WTC11 (cell line): ENCODE results near the gene VAV2. TPM values are rescaled to one million over a fixed set of nuclear protein-coding genes. Genes with fewer than 3 reads are reported as not detected.

Experiments
- ATAC-seq: fragments of 200-7000 bp; cut with Tn5 transposase; 2 replicates; pipeline ENCODE4 v1.10.0; 2021; ENCODE audit warnings: mild to moderate bottlenecking, moderate library complexity
- CTCF ChIA-PET: fragments of 300-600 bp; sonication (Branson Sonifier 250); formaldehyde crosslinking; loops from one replicate; lab custom pipeline; 2021; ENCODE audit warnings: antibody characterized with exemption; lab: Charles Lee
- POLR2A ChIA-PET: fragments of 350-600 bp; sonication (Branson Sonifier 250); formaldehyde crosslinking; loops from one replicate; lab custom pipeline; 2021; ENCODE audit warnings: antibody characterized with exemption; lab: Charles Lee
- DNase-seq: peaks from one replicate; pipeline ENCODE4 v3.0.0; 2021; ENCODE audit warnings: low spot score
- H3K27ac Mint-ChIP-seq: 2 replicates; pipeline ENCODE4 v1.8.0; 2021; ENCODE audit warnings: mixed read lengths
- H3K27me3 Mint-ChIP-seq: 2 replicates; pipeline ENCODE4 v1.8.0; 2021; ENCODE audit warnings: low read depth, mild to moderate bottlenecking, moderate library complexity, mixed read lengths
- H3K36me3 Mint-ChIP-seq: 2 replicates; pipeline ENCODE4 v1.8.0; 2021; ENCODE audit warnings: mixed read lengths
- H3K4me1 Mint-ChIP-seq: 2 replicates; pipeline ENCODE4 v1.8.0; 2022; ENCODE audit warnings: mixed read lengths
- H3K4me3 Mint-ChIP-seq: 2 replicates; pipeline ENCODE4 v1.8.0; 2021; ENCODE audit warnings: mild to moderate bottlenecking, moderate library complexity, mixed read lengths
- H3K9me3 Mint-ChIP-seq: 2 replicates; pipeline ENCODE4 v1.8.0; 2021; ENCODE audit warnings: mixed read lengths
- CBFB ChIP-seq: sonication (generic); formaldehyde crosslinking; IDR thresholded peaks from 2 replicates; pipeline ENCODE4 v1.8.1; 2022; ENCODE audit warnings: mild to moderate bottlenecking, low read depth, missing genetic modification reagents
- CDX4 ChIP-seq: fragments of 250-450 bp; sonication (Bioruptor Pico); IDR thresholded peaks from 2 replicates; pipeline ENCODE4 v1.9.0; 2021; ENCODE audit warnings: moderate library complexity, mild to moderate bottlenecking, inconsistent platforms, borderline replicate concordance
- HMGA2 ChIP-seq: fragments of 250-450 bp; sonication (Bioruptor Pico); IDR thresholded peaks from 2 replicates; pipeline ENCODE4 v1.4.0; 2021; ENCODE audit warnings: mild to moderate bottlenecking, moderate library complexity
- IRF2 ChIP-seq: sonication (generic); formaldehyde crosslinking; IDR thresholded peaks from 2 replicates; pipeline ENCODE4 v1.8.0; 2022; ENCODE audit warnings: low read depth, missing genetic modification reagents, borderline replicate concordance
- JAZF1 ChIP-seq: fragments of 250-450 bp; sonication (Bioruptor Pico); IDR thresholded peaks from 2 replicates; pipeline ENCODE4 v1.9.0; 2021; ENCODE audit warnings: moderate library complexity, mild to moderate bottlenecking, inconsistent platforms
- NFYB ChIP-seq: sonication (generic); formaldehyde crosslinking; conservative IDR thresholded peaks from 2 replicates; pipeline ENCODE4 v1.8.0; 2022; ENCODE audit warnings: low read depth, missing genetic modification reagents
- PRRX2 ChIP-seq: fragments of 250-450 bp; sonication (Bioruptor Pico); IDR thresholded peaks from 2 replicates; pipeline ENCODE4 v1.8.0; 2021; ENCODE audit warnings: mild to moderate bottlenecking
- total RNA-seq: library from RNA; stranded (reverse); gene quantifications from 3 replicates; pipeline ENCODE4 v1.2.3, GENCODE V29; 2021
- TF ChIP-seq, protein P1 (sequence below): sonication (generic); formaldehyde crosslinking; IDR thresholded peaks from 2 replicates; pipeline ENCODE4 v1.8.1; 2023; ENCODE audit warnings: mild to moderate bottlenecking, missing genetic modification reagents, moderate library complexity
- TF ChIP-seq, protein P2 (sequence below): sonication (generic); formaldehyde crosslinking; IDR thresholded peaks from 2 replicates; pipeline ENCODE4 v1.8.1; 2022; ENCODE audit warnings: mild to moderate bottlenecking, moderate library complexity, missing genetic modification reagents
- TF ChIP-seq, protein P3 (sequence below): sonication (generic); formaldehyde crosslinking; IDR thresholded peaks from 2 replicates; pipeline ENCODE4 v1.8.1; 2023; ENCODE audit warnings: mild to moderate bottlenecking, moderate library complexity, missing genetic modification reagents
- TF ChIP-seq, protein P4 (sequence below): sonication (generic); formaldehyde crosslinking; IDR thresholded peaks from 2 replicates; pipeline ENCODE4 v1.8.1; 2022; ENCODE audit warnings: low read depth, missing genetic modification reagents, borderline replicate concordance
- TF ChIP-seq, protein P5 (sequence below): sonication (generic); formaldehyde crosslinking; IDR thresholded peaks from 2 replicates; pipeline ENCODE4 v1.8.0; 2022; ENCODE audit warnings: mild to moderate bottlenecking, missing genetic modification reagents
- TF ChIP-seq, protein P6 (sequence below): sonication (generic); formaldehyde crosslinking; IDR thresholded peaks from 2 replicates; pipeline ENCODE4 v1.8.0; 2022; ENCODE audit warnings: mild to moderate bottlenecking, missing genetic modification reagents
- TF ChIP-seq, protein P7 (sequence below): sonication (generic); formaldehyde crosslinking; IDR thresholded peaks from 2 replicates; pipeline ENCODE4 v1.8.1; 2022; ENCODE audit warnings: low read depth, mild to moderate bottlenecking, moderate library complexity, missing genetic modification reagents, borderline replicate concordance
- TF ChIP-seq, protein P8 (sequence below): fragments of 250-450 bp; sonication (Bioruptor Pico); IDR thresholded peaks from 2 replicates; pipeline ENCODE4 v1.9.0; 2021; ENCODE audit warnings: mild to moderate bottlenecking, borderline replicate concordance

VAV2 gene
- total RNA-seq, 1 experiment from 2014 or later = 39.7 TPM

DNA sequence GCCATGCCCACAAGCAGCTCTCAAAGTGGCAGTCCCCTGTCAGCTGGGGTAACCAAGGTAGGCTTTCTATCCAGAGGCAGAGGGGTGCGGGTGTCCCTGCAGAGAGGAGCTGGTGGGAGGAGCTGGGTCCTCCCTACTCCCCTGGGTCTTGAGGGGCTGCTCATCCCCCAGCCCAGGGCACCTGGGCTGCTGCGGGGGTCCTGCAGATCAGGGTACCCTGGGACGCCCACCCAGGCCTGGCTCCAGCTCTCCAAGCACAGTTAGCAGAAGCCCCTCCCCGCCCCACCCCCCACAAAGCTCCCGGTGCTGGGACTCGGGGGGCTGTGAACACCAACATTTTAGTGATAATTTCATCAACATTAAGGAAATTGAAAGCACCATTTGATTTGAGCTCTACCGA is 29.8 kb downstream of the VAV2 start:
- Mint-ChIP-seq H3K4me3 (no peak overlapping the region), H3K27ac (no peak overlapping the region), H3K4me1 (peaks cover 41% of the 10 kb centered on the region), H3K27me3 (no peaks in the 10 kb centered on the region), H3K36me3 (peaks cover 6% of the 10 kb centered on the region), H3K9me3 (peaks cover 8% of the 10 kb centered on the region)
- no peak for DNase-seq
- POLR2A ChIA-PET = interaction anchor here (1.0 kb wide), 1 partner anchor 29 kb away, joined by 4 read pairs; no protein-coding TSS in a partner anchor
- CTCF ChIA-PET = interaction anchor here (1.3 kb wide), 1 partner anchor 31 kb away, joined by 4 read pairs; no protein-coding TSS in a partner anchor
- TF ChIP-seq, protein P1, sequence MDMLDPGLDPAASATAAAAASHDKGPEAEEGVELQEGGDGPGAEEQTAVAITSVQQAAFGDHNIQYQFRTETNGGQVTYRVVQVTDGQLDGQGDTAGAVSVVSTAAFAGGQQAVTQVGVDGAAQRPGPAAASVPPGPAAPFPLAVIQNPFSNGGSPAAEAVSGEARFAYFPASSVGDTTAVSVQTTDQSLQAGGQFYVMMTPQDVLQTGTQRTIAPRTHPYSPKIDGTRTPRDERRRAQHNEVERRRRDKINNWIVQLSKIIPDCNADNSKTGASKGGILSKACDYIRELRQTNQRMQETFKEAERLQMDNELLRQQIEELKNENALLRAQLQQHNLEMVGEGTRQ = no peak
- TF ChIP-seq, protein P2, sequence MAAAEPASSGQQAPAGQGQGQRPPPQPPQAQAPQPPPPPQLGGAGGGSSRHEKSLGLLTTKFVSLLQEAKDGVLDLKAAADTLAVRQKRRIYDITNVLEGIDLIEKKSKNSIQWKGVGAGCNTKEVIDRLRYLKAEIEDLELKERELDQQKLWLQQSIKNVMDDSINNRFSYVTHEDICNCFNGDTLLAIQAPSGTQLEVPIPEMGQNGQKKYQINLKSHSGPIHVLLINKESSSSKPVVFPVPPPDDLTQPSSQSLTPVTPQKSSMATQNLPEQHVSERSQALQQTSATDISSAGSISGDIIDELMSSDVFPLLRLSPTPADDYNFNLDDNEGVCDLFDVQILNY (CRISPR knock-in tag) = no peak
- TF ChIP-seq, protein P3, sequence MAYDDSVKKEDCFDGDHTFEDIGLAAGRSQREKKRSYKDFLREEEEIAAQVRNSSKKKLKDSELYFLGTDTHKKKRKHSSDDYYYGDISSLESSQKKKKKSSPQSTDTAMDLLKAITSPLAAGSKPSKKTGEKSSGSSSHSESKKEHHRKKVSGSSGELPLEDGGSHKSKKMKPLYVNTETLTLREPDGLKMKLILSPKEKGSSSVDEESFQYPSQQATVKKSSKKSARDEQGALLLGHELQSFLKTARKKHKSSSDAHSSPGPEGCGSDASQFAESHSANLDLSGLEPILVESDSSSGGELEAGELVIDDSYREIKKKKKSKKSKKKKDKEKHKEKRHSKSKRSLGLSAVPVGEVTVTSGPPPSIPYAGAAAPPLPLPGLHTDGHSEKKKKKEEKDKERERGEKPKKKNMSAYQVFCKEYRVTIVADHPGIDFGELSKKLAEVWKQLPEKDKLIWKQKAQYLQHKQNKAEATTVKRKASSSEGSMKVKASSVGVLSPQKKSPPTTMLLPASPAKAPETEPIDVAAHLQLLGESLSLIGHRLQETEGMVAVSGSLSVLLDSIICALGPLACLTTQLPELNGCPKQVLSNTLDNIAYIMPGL = no peak
- TF ChIP-seq, protein P4, sequence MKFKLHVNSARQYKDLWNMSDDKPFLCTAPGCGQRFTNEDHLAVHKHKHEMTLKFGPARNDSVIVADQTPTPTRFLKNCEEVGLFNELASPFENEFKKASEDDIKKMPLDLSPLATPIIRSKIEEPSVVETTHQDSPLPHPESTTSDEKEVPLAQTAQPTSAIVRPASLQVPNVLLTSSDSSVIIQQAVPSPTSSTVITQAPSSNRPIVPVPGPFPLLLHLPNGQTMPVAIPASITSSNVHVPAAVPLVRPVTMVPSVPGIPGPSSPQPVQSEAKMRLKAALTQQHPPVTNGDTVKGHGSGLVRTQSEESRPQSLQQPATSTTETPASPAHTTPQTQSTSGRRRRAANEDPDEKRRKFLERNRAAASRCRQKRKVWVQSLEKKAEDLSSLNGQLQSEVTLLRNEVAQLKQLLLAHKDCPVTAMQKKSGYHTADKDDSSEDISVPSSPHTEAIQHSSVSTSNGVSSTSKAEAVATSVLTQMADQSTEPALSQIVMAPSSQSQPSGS (CRISPR knock-in tag) = no peak
- TF ChIP-seq NFYB (no peak), IRF2 (CRISPR knock-in tag) (no peak), HMGA2 (CRISPR knock-in tag) (no peak), CDX4 (CRISPR knock-in tag) (no peak), CBFB (CRISPR knock-in tag) (no peak), JAZF1 (CRISPR knock-in tag) (no peak), PRRX2 (CRISPR knock-in tag) (no peak)
- TF ChIP-seq, protein P5, sequence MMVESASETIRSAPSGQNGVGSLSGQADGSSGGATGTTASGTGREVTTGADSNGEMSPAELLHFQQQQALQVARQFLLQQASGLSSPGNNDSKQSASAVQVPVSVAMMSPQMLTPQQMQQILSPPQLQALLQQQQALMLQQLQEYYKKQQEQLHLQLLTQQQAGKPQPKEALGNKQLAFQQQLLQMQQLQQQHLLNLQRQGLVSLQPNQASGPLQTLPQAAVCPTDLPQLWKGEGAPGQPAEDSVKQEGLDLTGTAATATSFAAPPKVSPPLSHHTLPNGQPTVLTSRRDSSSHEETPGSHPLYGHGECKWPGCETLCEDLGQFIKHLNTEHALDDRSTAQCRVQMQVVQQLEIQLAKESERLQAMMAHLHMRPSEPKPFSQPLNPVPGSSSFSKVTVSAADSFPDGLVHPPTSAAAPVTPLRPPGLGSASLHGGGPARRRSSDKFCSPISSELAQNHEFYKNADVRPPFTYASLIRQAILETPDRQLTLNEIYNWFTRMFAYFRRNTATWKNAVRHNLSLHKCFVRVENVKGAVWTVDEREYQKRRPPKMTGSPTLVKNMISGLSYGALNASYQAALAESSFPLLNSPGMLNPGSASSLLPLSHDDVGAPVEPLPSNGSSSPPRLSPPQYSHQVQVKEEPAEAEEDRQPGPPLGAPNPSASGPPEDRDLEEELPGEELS (CRISPR knock-in tag) = no peak
- TF ChIP-seq, protein P6, sequence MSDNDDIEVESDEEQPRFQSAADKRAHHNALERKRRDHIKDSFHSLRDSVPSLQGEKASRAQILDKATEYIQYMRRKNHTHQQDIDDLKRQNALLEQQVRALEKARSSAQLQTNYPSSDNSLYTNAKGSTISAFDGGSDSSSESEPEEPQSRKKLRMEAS = no peak
- ATAC-seq = no peak

DNA sequence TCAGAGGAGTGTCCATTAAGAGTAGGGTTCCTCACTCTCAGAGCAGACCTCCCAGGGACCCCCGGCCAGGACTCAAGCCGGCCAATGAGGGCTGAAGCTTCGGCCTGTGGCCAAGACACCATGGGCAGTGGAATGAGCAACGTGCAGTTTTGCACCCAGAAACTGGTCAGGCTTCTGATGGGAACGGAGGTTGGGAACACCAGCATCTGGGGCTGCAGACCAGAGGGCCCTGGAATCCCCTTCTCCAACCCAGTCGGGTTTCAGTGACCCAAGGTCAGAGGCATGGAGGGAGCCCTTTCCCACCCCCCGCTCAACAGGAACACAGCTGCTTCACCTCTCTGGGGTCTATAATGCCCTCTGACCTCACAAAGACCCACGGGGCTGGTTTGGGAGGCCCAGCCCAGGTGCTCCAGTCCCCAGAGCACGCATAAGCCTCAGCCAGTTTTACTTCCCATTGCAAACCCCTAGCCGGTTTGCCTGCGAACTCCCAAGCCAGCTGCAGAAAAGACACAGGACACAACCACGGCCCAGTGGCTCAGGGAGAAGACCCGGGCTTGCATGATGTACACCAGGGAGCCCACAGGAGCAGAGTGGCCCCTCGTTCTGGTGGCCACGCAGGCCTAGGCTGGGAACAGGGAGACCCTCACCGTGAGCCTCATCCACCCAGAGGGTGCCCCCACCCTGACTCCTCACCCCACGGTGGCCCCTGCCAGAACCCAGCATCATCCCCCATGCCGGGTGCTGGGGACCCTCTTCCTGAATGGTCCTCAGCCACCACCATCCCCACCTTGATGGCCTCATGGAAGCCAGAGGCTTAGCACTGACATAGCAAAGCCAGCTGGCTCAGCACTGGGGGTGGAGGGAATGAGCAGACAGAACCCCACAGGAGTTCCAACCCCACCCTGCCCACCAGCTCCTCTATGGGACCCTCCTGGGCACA is 30.6 kb downstream of the VAV2 start:
- no peak overlapping the region for H3K4me3 Mint-ChIP-seq
- TF ChIP-seq, protein P7, sequence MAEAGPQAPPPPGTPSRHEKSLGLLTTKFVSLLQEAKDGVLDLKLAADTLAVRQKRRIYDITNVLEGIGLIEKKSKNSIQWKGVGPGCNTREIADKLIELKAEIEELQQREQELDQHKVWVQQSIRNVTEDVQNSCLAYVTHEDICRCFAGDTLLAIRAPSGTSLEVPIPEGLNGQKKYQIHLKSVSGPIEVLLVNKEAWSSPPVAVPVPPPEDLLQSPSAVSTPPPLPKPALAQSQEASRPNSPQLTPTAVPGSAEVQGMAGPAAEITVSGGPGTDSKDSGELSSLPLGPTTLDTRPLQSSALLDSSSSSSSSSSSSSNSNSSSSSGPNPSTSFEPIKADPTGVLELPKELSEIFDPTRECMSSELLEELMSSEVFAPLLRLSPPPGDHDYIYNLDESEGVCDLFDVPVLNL (CRISPR knock-in tag) = no peak
- TF ChIP-seq, protein P8, sequence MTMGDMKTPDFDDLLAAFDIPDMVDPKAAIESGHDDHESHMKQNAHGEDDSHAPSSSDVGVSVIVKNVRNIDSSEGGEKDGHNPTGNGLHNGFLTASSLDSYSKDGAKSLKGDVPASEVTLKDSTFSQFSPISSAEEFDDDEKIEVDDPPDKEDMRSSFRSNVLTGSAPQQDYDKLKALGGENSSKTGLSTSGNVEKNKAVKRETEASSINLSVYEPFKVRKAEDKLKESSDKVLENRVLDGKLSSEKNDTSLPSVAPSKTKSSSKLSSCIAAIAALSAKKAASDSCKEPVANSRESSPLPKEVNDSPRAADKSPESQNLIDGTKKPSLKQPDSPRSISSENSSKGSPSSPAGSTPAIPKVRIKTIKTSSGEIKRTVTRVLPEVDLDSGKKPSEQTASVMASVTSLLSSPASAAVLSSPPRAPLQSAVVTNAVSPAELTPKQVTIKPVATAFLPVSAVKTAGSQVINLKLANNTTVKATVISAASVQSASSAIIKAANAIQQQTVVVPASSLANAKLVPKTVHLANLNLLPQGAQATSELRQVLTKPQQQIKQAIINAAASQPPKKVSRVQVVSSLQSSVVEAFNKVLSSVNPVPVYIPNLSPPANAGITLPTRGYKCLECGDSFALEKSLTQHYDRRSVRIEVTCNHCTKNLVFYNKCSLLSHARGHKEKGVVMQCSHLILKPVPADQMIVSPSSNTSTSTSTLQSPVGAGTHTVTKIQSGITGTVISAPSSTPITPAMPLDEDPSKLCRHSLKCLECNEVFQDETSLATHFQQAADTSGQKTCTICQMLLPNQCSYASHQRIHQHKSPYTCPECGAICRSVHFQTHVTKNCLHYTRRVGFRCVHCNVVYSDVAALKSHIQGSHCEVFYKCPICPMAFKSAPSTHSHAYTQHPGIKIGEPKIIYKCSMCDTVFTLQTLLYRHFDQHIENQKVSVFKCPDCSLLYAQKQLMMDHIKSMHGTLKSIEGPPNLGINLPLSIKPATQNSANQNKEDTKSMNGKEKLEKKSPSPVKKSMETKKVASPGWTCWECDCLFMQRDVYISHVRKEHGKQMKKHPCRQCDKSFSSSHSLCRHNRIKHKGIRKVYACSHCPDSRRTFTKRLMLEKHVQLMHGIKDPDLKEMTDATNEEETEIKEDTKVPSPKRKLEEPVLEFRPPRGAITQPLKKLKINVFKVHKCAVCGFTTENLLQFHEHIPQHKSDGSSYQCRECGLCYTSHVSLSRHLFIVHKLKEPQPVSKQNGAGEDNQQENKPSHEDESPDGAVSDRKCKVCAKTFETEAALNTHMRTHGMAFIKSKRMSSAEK = no peak
- TF ChIP-seq, all 79 proteins: peak for 0
- no peaks in the 10 kb centered on the region for H3K27me3 Mint-ChIP-seq
- DNase-seq (no peak), ATAC-seq (no peak)
- ChIA-PET POLR2A (interaction anchor here (1.0 kb wide), 1 partner anchor 30 kb away, joined by 4 read pairs; no protein-coding TSS in a partner anchor), CTCF (interaction anchor here (1.2 to 1.3 kb wide), 2 partner anchors 30 to 219 kb away, joined by 3 to 4 read pairs; no protein-coding TSS in a partner anchor)
- peaks cover 8% of the 10 kb centered on the region for H3K9me3 Mint-ChIP-seq
- H3K27ac Mint-ChIP-seq = peak overlapping the region; percentile 49; the same call in 1 of the 2 replicates
- H3K4me1 Mint-ChIP-seq = peaks cover 46% of the 10 kb centered on the region
- peaks cover 6% of the 10 kb centered on the region for H3K36me3 Mint-ChIP-seq
